Prostate gland (tissue), 2 donors: ENCODE results near the gene SLC25A24.

Experiments
- POLR2A ChIP-seq: fragments of 450-650 bp; IDR thresholded peaks from one replicate; pipeline ENCODE4 v1.6.1; 2016; ENCODE audit warnings: antibody characterized with exemption, mild to moderate bottlenecking
- TF ChIP-seq, protein P1 (sequence below), 4 experiments: fragments of 200-600 bp in 2 of 4; fragments of 450-650 bp in 2 of 4; sonication (generic) in 2 of 4; IDR thresholded peaks; 1 replicate in 3 of 4; 2 replicates in 1 of 4; pipeline ENCODE4 v1.5.1; 2016 to 2019; ENCODE audit warnings: antibody characterized with exemption in 4 of 4, mild to moderate bottlenecking in 2 of 4, moderate library complexity in 2 of 4

DNA sequence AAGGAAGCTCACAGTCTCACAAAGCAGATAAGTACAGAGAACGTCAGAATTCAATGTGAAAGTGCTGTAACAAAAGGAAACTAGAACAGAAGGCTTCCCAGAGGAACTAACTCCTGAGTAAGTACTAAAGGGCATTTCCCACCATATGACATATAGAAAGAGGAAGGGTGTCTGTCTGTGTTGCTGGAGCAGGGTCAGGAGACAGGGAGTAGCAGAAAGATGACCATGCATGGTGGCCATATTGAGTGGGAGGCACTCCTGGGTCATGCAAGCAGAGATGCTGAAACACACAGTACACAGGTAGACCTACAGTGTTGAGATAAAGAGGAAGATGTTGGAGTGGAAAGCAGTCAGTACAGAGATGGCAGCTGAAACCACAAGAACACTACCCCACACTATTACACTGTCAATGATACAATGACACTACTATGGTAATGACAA lies 47.3 kb downstream of the SLC25A24 start:
- TF ChIP-seq, protein P1, sequence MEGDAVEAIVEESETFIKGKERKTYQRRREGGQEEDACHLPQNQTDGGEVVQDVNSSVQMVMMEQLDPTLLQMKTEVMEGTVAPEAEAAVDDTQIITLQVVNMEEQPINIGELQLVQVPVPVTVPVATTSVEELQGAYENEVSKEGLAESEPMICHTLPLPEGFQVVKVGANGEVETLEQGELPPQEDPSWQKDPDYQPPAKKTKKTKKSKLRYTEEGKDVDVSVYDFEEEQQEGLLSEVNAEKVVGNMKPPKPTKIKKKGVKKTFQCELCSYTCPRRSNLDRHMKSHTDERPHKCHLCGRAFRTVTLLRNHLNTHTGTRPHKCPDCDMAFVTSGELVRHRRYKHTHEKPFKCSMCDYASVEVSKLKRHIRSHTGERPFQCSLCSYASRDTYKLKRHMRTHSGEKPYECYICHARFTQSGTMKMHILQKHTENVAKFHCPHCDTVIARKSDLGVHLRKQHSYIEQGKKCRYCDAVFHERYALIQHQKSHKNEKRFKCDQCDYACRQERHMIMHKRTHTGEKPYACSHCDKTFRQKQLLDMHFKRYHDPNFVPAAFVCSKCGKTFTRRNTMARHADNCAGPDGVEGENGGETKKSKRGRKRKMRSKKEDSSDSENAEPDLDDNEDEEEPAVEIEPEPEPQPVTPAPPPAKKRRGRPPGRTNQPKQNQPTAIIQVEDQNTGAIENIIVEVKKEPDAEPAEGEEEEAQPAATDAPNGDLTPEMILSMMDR (IDR thresholded peaks at IDR 0.05), result no peak
- no peak for TF ChIP-seq POLR2A
